RWPE1 (cell line): ENCODE data around the gene STAG1.

Experiments used
- CTCF ChIA-PET: fragments of 350-600 bp; sonication (Branson Sonifier 250); formaldehyde crosslinking; extraction: SDS; loops from one replicate; lab custom pipeline; 2021; lab: Yijun Ruan, JAX
- POLR2A ChIA-PET: fragments of 400-600 bp; formaldehyde crosslinking; extraction: SDS; loops from one replicate; lab custom pipeline; 2020; ENCODE audit warnings: antibody characterized with exemption; ENCODE audit not compliant: low non-redundant PET; lab: Yijun Ruan, JAX
- DNase-seq: peaks from one replicate; pipeline ENCODE4 v3.0.0; 2012; ENCODE audit warnings: low spot score
- H3K27ac ChIP-seq: fragments of 450-650 bp; 2 replicates; pipeline ENCODE4 v1.5.1; 2017
- CTCF ChIP-seq: fragments of 450-650 bp; conservative IDR thresholded peaks from 2 replicates; pipeline ENCODE4 v1.5.1; 2017; ENCODE audit warnings: low read depth, mild to moderate bottlenecking

STAG1 gene

GRCh38 chr3:136456196-136456595, 296.0 kb downstream of the STAG1 start:
- CTCF ChIA-PET, result interaction anchor here (1.0 kb wide), 1 partner anchor 296 kb away, joined by 3 read pairs; the partner anchor contains the start of gene STAG1
- DNase-seq, result no peak
- no peak for TF ChIP-seq CTCF
- no peak overlapping the region for H3K27ac ChIP-seq
- POLR2A ChIA-PET, result no interaction called here

GRCh38 chr3:136444581-136444980, 307.6 kb downstream of the STAG1 start:
- ChIA-PET CTCF (no interaction called here), POLR2A (no interaction called here)
- TF ChIP-seq CTCF, result no peak
- no peak overlapping the region for H3K27ac ChIP-seq
- DNase-seq, result no peak

- TF ChIP-seq CTCF, result no peak
- H3K27ac ChIP-seq, result no peak overlapping the region
- no peak for DNase-seq
- ChIA-PET POLR2A (no interaction called here), CTCF (no interaction called here)
Observed at GRCh38 chr3:136437043-136437442, 315.1 kb downstream of the STAG1 start.

- CTCF ChIA-PET, result no interaction called here
- TF ChIP-seq CTCF, result no peak
- DNase-seq, result no peak
- no peak overlapping the region for H3K27ac ChIP-seq
- POLR2A ChIA-PET, result no interaction called here
Observed at GRCh38 chr3:136434429-136434828, 317.7 kb downstream of the STAG1 start.

- H3K27ac ChIP-seq, result no peak overlapping the region
- no peak for TF ChIP-seq CTCF
- ChIA-PET POLR2A (no interaction called here), CTCF (interaction anchor here (0.6 to 1.3 kb wide), 3 partner anchors 95 to 582 kb away, joined by 3 read pairs; partner anchors contain the start of gene STAG1)
- DNase-seq, result no peak
Observed at GRCh38 chr3:136432685-136433084, 319.5 kb downstream of the STAG1 start.

- CTCF ChIA-PET, result interaction anchor here (0.6 kb wide), 1 partner anchor 12 kb away, joined by 4 read pairs; no protein-coding TSS in a partner anchor
- H3K27ac ChIP-seq, result no peak overlapping the region
- DNase-seq, result no peak
- POLR2A ChIA-PET, result no interaction called here
- no peak for TF ChIP-seq CTCF
Observed at GRCh38 chr3:136428167-136428566, 324.0 kb downstream of the STAG1 start.
